Measurements from ENCODE around the gene TOM1L2.

GRCh38 chr17:17928398-17929287, 43.6 kb downstream of the TOM1L2 start:
- no peak for TF ChIP-seq CTCF (IDR thresholded peaks at IDR 0.05; ENCODE audit: insufficient read depth, low read length)
- TF ChIP-seq POLR2AphosphoS5 (IDR thresholded peaks at IDR 0.05; ENCODE audit: low read depth): no peak
- TF ChIP-seq GABPA (IDR thresholded peaks at IDR 0.05; ENCODE audit: low read depth): no peak
- no peak for TF ChIP-seq SPI1 (IDR thresholded peaks at IDR 0.05; ENCODE audit: borderline replicate concordance, low read depth)
